Measurements from ENCODE around the gene ELN.
A peak's percentile ranks its signal among the peaks of the same experiment; 100 is the strongest.

ELN gene

GRCh38 chr7:74064696-74065095 is 36.7 kb downstream of the ELN start:
- DNase-seq: no peak

DNA sequence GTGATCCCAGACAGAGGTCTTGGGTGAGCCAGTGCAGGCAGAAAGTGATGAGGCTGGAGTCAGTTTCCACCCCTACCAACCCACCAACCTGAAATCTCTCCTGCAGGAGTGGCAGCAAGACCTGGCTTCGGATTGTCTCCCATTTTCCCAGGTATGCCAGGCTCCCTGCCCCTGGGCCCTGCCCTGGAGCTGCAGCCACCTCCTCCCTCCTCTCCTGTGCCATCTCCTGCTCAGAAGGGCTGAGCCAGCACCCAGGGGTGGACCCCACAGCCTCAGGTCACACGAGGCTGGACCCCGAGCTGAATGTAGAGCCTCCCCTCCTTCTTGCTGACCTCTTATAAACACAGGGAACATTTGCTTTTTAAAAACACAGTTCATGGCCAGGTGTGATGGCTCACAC is 38.7 kb downstream of the ELN start:
- DNase-seq: no peak

DNA sequence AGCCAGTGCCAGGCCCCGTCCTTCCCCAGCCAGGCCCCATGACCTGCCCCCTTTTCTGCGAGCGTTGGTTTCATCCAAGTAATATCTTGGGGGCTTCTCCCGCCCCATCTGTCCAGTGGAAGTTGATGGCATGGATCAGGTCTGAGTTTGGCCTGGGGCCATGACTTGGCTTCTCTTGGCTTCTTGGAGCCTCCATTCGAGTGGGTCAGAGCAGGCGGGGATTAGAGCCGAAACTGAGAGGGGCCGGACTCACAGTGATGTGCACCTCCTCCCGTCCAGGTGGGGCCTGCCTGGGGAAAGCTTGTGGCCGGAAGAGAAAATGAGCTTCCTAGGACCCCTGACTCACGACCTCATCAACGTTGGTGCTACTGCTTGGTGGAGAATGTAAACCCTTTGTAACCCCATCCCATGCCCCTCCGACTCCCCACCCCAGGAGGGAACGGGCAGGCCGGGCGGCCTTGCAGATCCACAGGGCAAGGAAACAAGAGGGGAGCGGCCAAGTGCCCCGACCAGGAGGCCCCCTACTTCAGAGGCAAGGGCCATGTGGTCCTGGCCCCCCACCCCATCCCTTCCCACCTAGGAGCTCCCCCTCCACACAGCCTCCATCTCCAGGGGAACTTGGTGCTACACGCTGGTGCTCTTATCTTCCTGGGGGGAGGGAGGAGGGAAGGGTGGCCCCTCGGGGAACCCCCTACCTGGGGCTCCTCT is 40.6 kb downstream of the ELN start:
- no peak for DNase-seq

DNA sequence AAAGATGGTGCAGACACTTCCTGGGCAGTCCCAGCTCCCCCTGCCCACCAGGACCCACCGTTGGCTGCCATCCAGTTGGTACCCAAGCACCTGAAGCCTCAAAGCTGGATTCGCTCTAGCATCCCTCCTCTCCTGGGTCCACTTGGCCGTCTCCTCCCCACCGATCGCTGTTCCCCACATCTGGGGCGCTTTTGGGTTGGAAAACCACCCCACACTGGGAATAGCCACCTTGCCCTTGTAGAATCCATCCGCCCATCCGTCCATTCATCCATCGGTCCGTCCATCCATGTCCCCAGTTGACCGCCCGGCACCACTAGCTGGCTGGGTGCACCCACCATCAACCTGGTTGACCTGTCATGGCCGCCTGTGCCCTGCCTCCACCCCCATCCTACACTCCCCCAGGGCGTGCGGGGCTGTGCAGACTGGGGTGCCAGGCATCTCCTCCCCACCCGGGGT is 41.1 kb downstream of the ELN start:
- DNase-seq: no peak

- peak; percentile 43 for DNase-seq
Measured at GRCh38 chr7:74069790-74070618, 42.0 kb downstream of the ELN start.

DNA sequence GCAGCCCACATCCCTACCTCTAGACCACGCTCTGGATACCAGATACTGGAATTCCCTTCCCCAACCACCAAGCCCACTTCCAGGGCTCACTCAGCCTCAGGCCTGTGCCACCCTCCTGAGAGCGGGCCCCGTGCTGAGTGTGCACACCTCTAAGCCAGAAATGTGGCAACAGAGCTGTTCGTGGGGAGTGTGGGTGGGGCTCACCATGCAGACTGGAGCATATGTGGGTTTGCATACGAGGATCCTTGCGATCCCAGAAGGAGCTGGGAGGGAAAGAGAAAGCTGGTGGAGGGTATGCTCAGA is 42.6 kb downstream of the ELN start:
- DNase-seq: no peak

DNA sequence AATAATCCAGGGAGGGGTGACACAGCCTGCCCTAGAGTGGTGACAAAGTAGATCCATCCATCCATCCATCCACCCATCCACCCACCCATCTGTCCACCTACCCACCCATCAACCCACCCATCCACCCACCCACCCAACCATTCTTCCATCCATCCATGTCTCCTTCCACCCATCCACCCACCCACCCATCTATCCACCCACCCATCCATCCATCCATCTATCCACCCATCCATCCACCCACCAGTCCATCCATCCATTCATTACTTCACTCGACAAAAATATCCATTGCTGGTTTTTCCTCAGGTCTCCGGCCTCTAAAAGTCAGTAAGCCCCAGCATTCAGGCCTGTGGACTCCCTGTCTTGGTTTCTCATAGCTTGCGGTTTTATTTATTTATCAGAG is 43.1 kb downstream of the ELN start:
- no peak for DNase-seq

DNA sequence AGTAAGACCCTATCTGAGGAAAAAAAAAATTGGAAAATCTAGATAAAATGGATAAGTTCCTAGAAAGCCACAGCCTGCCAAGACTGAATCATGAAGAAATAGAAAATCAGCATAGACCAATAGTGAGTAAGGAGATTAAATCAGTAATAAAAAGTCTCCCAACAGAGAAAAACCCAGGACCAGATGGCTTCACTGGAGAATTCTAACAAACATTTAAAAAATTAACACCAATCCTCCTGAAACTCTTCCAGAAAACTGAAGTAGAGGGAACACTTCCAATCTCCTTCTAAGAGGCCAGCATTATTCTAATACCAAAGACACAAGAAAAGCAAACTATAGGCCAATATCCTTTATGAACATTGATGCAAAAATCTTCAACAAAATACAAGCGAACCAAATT is 46.8 kb downstream of the ELN start:
- no peak for DNase-seq

DNA sequence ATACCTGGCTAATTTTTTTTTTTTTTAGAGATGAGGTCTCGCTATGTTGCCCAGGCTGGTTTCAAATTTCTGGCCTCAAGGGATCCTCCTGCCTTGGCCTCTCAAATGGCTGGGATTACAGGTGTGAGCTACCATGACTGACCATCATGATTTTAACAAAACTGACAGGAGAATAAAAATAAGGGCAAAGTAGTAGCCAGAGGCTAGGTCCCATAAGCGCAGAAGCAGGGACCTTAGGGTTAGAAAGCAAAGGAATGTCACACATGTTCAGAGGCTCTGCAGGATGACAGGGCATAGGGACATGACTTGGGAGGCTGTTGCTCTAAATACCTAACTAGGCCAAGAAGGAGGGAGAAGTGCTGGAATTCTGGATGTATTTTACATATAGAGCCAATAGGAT is 50.5 kb downstream of the ELN start:
- no peak for DNase-seq

GRCh38 chr7:74082770-74083116 is 54.8 kb downstream of the ELN start:
- no peak for DNase-seq

DNA sequence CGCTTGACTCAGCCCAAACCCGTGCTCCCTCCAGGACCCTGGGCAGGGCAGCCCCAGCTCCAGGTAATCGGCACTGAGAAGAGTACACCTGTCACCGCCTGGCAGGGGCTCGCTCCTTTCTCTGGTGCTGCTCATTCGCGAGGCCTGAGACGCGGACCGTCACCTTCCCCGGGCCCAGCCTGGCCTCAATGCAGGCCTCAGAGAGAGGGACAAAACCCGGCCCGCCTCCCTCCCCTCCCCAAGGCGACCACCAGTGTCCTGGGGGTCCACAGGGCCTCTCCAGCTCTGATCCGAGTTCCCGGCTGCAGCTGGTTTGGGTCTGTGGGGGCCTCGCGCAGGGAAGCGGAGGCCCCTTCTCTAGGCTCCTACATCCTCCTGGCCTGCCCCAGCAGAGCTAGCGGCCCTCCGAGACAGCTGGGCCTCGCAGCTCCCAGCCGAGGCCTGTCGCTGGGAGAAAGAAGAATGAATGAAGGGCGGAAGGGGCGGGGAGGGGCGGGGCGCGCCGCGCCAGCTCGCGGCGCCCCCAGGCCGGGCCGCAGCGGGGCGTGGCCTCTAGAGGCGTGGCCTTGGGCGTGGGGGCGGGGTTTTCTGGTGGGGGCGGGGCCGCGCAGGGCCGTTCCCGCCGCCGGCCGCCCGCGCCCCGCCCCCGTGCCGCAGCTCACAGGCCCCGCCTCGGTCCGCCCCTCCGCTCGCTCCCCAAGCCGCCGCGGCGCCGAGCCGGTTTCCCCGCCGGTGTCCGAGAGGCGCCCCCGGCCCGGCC is 55.3 kb downstream of the ELN start, which contains the start of gene LIMK1:
TSS of gene LIMK1 (plus strand) at position 688 of the 760 bp plus-strand sequence. CDS start 187 bp downstream, outside the sequence.
- DNase-seq: peak; percentile 94

- DNase-seq: peak; percentile 75
Measured at GRCh38 chr7:74083928-74084721, 56.2 kb downstream of the ELN start.

DNA sequence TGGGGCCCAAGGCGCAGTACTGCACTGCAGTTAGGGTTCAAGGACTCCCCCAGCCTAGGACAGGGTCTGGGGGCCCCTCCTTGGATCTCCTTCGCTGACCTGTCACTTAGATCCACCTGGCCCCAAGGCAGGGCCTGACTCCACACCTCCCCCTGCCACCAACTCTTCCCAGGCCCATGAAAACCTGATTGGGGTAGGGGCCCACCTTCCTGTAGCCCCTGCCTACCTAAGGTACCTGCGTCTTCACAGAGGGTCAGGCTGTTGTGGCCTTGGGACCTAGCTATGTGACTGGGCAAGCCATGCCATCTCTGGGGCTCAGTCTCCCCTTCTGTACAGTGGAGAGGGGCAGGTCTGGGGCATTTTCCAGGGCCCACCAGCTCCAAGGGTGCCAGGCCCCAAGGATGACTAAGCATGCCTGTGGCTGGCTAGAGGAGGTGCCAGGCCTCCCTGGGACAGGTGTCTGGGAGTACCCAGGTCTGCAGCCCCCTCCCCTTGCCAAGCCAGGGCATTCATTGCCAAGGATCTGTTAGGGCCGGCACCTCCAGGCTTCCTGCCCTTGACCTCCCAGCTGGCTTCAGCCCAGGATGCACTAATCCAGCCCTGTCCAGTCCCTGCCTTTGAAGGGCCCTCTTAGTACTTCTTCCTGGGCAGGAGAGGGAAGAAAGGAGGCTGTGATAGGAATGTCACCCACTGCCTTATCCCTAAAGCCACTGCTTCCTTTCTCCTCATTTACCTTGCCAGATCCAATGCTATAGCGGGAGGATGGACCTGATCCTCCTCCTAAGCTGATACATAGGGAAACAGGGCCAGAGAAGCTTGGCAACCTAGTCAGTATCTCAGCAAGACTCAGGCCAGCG is 57.0 kb downstream of the ELN start:
- DNase-seq: no peak

DNA sequence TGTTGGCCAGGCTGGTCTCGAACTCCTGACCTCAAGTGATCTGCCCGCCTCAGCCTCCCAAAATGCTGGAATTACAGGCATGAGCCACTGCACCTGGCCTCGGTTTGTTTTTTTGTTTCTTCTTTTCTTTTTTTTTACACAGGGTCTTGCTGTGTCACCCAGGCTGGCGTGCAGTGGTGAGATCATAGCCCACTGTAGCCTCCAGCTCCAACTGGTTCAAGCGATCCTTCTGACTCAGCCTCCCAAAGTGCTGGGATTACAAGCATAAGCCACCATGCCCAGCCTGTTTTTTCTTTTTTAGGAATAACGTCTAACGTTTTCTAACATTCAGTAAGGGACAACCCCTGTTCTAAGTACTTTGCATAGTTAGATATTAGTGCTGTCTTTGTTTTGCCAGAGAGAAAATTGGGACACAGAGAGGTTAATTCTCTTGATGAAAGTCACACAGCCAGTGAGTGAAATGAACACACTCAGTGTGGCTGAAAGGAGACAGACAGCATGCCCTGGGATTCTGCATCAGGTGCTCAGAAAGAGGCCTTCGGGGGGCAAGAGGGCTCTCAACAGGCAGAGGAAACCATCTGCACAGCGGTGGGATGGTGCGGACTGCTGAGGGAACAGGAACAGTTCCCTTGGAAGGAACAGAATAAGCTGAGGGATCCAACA is 59.9 kb downstream of the ELN start:
- DNase-seq: no peak

DNA sequence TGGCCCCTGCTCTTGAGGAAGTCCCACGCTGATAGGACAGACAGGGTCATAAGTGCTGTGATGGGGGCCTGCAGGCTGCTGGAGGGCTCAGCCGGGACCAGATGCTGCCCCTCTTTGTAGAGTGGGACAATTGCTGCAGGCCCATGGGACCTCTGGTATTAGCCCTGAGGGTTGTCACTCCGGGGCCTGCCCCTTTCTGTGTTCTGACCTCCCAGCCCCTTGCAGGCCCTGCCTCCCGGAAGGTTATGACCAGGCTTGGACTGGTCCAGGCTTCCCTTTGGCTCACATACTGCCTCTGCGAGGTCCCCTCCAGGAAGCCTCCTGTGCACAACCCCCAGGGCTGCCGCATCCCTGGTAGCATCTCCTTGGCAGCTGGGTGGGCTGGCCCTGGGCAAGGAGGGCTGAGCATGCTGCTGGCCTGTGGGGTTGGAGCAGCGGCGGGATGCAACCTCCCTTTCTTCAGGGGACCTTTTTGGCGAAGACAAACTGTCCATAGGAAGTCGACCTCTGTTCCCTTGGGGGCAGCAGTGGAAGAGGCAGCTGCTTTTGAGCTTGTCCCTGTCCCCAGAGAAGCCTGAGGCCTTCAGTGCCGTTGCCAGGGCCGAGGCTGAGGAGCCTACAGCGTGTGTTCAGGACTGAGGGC is 64.5 kb downstream of the ELN start:
- DNase-seq: no peak

- DNase-seq: no peak
Measured at GRCh38 chr7:74092964-74093471, 65.0 kb downstream of the ELN start.

GRCh38 chr7:74093671-74094223 is 65.8 kb downstream of the ELN start:
- no peak for DNase-seq

- peak; percentile 92 for DNase-seq
Measured at GRCh38 chr7:74094224-74095101, 66.5 kb downstream of the ELN start.

DNA sequence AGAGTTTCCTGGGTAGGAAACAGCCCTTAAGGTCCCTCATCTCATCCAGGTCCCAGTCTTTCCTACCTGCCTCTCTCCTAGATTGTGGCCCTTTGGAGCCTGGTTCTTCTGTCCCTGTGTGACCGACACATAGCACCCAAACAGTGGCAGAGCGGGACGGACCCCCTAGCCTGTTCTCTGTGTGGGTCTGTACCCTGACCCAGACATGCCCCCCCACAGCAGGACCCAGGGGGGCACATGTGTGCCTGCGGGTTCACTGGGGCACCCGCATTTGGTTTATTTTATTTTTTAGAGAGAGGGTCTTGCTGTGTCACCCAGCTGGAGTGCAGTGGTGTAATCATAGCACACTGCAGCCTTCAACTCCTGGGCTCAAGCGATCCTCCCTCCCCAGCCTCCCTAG is 67.2 kb downstream of the ELN start:
- DNase-seq: no peak
